ENCODE results near the gene STX7. TPM values are rescaled to one million over a fixed set of nuclear protein-coding genes. Genes with fewer than 3 reads are reported as not detected.

Gene STX7
- total and polyA plus RNA-seq, 8 donors = 5.1 to 33.0 (median 13.7) TPM

DNA sequence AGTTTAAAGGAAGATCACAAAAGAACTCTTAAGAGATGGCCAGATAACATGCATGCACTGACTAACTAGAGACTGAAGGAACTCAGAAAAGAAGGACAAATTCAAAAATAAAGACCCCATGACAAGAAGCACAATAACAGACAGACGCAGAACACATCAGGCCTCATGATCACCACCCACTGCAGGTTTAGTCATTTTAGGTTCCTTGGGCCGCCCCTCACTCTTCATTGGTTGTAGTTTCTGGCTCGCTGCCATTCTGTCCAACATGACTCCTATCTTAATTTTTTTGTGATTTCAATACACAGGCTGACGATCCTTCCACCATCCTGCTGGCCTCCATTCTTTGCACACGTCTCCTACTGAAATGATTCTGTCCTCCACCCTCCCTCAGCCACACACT lies 21.6 kb downstream of the STX7 start:
- ATAC-seq (peak in 3 of 4 donors; percentile 15 to 30 (median 27)), DNase-seq (peak in 1 of 6 donors; percentile 20), FAIRE-seq (no peak)
- Histone ChIP-seq H3K9me3 (no peaks in the 10 kb centered on the region), H3K4me3 (no peak overlapping the region), H3K36me3 (no peaks in the 10 kb centered on the region), H3K27ac (no peak overlapping the region), H3K4me1 (peaks cover 0 to 6% (median under 1%) of the 10 kb centered on the region in 3 donors), H3K27me3 (no peaks in the 10 kb centered on the region)
- 76 to 81% methylated on average over 5 of the region's 5 CpGs for WGBS, 2 donors
- TF ChIP-seq, protein P1, sequence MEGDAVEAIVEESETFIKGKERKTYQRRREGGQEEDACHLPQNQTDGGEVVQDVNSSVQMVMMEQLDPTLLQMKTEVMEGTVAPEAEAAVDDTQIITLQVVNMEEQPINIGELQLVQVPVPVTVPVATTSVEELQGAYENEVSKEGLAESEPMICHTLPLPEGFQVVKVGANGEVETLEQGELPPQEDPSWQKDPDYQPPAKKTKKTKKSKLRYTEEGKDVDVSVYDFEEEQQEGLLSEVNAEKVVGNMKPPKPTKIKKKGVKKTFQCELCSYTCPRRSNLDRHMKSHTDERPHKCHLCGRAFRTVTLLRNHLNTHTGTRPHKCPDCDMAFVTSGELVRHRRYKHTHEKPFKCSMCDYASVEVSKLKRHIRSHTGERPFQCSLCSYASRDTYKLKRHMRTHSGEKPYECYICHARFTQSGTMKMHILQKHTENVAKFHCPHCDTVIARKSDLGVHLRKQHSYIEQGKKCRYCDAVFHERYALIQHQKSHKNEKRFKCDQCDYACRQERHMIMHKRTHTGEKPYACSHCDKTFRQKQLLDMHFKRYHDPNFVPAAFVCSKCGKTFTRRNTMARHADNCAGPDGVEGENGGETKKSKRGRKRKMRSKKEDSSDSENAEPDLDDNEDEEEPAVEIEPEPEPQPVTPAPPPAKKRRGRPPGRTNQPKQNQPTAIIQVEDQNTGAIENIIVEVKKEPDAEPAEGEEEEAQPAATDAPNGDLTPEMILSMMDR (IDR thresholded peaks at IDR 0.05) = no peak
- intact Hi-C loops (cut with DNase I) = loop anchor here in 1 of 3 donors (10.0 kb wide), 1 partner anchor 187 kb away; no protein-coding TSS in a partner anchor

GRCh38 chr6:132490478-132491204 lies 22.3 kb downstream of the STX7 start:
- no peak overlapping the region for H3K27ac ChIP-seq

GRCh38 chr6:132490024-132490423 lies 22.9 kb downstream of the STX7 start:
- DNase-seq = no peak

More at GRCh38 chr6:132490478-132491204, 22.3 kb downstream of the STX7 start:
- intact Hi-C loops (cut with DNase I) = loop anchor here in 1 of 3 donors (10.0 kb wide), 1 partner anchor 186 kb away; no protein-coding TSS in a partner anchor
- H3K4me3 ChIP-seq = no peak overlapping the region
- no peaks in the 10 kb centered on the region for H3K9me3 ChIP-seq
- FAIRE-seq (no peak), DNase-seq (no peak), ATAC-seq (peak in 3 of 4 donors; percentile 25 to 51 (median 35))
- H3K4me1 ChIP-seq = peaks cover 0 to 1% (median 0%) of the 10 kb centered on the region in 3 donors
- TF ChIP-seq, protein P1 (IDR thresholded peaks at IDR 0.05) = no peak
- H3K36me3 ChIP-seq = no peaks in the 10 kb centered on the region
- 85 to 89% methylated on average over 10 of the region's 10 CpGs for WGBS, 2 donors
- no peaks in the 10 kb centered on the region for H3K27me3 ChIP-seq

GRCh38 chr6:132489376-132489775 lies 23.5 kb downstream of the STX7 start:
- DNase-seq (no peak), ATAC-seq (no peak), FAIRE-seq (no peak)
- Histone ChIP-seq H3K4me3 (no peak overlapping the region), H3K36me3 (no peaks in the 10 kb centered on the region), H3K4me1 (no peaks in the 10 kb centered on the region), H3K27ac (no peak overlapping the region), H3K27me3 (no peaks in the 10 kb centered on the region), H3K9me3 (no peaks in the 10 kb centered on the region)
- intact Hi-C loops (cut with DNase I) = loop anchor here in 2 of 3 donors (10.0 kb wide), 2 partner anchors 205 to 215 kb away; no protein-coding TSS in a partner anchor
- TF ChIP-seq, protein P1 (IDR thresholded peaks at IDR 0.05) = no peak
- 87 to 94% methylated on average over 4 of the region's 4 CpGs for whole genome bisulfite sequencing, 2 donors

More at GRCh38 chr6:132490024-132490423, 22.9 kb downstream of the STX7 start:
- 59 to 67% methylated on average over 6 of the region's 6 CpGs for WGBS, 2 donors
- Histone ChIP-seq H3K27me3 (no peaks in the 10 kb centered on the region), H3K9me3 (no peaks in the 10 kb centered on the region), H3K27ac (no peak overlapping the region), H3K36me3 (no peaks in the 10 kb centered on the region), H3K4me3 (no peak overlapping the region), H3K4me1 (no peaks in the 10 kb centered on the region)
- intact Hi-C loops (cut with DNase I) = loop anchor here in 1 of 3 donors (10.0 kb wide), 1 partner anchor 185 kb away; no protein-coding TSS in a partner anchor
- TF ChIP-seq, protein P1 (IDR thresholded peaks at IDR 0.05) = no peak
- peak in 2 of 4 donors; percentile 68 to 82 for ATAC-seq
- FAIRE-seq = no peak

All from pancreas (tissue), 10 donors.